HFF-Myc (cell line): ENCODE results near the gene RGS8.

Source experiments
- DNase-seq: peaks from one replicate; pipeline ENCODE4 v3.0.0-alpha.2; 2011; ENCODE audit warnings: low read depth; ENCODE audit errors: extremely low read depth
- H3K4me3 ChIP-seq: replicated peaks from 2 replicates; pipeline ENCODE4 v1.5.1; 2011; ENCODE audit warnings: low read depth, mild to moderate bottlenecking, control low read depth, low read length
- TF ChIP-seq, protein P1 (sequence below): IDR thresholded peaks from 2 replicates; pipeline ENCODE4 v1.5.1; 2012; ENCODE audit warnings: mild to moderate bottlenecking, low read depth, low read length, control low read depth; ENCODE audit errors: missing control alignments

RGS8 gene

DNA sequence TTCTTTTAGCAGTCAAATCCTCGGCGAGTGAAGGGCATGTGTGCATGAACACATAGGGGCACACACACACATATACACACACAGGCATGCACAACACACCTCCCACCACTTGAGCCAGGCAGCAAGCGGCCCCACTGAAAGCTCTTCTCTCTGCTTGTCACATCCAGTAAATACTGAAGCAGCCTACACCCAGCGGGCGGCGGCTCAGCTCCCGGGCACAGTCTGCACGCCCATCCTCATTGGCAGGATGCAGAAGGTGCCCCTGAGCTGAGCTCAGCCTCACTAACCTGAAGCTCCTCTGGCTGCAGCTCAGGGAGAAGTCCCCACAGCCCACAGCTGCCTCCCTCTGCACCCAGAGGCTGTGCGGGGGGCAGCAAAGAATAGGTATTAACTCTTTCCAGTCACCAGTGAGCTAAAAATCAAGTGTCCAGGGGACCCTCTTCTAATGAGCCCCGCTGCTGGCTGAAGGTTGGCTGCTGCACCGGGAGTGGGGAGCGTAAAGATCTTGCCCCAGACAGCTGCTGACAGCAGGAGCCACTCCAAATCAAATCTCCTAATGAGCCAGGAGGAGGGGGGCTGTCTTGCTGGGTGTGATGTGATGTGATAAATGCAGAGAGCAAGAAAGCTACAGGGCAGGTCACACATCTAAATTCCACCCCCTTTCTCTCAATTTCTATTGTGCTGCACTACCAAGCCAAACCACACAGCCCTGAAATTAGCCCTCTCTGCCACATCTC, 12.5 kb downstream of the RGS8 start:
- no peak overlapping the region for H3K4me3 ChIP-seq
- TF ChIP-seq, protein P1, sequence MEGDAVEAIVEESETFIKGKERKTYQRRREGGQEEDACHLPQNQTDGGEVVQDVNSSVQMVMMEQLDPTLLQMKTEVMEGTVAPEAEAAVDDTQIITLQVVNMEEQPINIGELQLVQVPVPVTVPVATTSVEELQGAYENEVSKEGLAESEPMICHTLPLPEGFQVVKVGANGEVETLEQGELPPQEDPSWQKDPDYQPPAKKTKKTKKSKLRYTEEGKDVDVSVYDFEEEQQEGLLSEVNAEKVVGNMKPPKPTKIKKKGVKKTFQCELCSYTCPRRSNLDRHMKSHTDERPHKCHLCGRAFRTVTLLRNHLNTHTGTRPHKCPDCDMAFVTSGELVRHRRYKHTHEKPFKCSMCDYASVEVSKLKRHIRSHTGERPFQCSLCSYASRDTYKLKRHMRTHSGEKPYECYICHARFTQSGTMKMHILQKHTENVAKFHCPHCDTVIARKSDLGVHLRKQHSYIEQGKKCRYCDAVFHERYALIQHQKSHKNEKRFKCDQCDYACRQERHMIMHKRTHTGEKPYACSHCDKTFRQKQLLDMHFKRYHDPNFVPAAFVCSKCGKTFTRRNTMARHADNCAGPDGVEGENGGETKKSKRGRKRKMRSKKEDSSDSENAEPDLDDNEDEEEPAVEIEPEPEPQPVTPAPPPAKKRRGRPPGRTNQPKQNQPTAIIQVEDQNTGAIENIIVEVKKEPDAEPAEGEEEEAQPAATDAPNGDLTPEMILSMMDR: no peak
- DNase-seq: no peak

GRCh38 chr1:182670032-182670749, 14.2 kb downstream of the RGS8 start:
- TF ChIP-seq, protein P1: no peak
- no peak for DNase-seq
- no peak overlapping the region for H3K4me3 ChIP-seq

GRCh38 chr1:182669266-182669665, 15.1 kb downstream of the RGS8 start:
- no peak for DNase-seq
- TF ChIP-seq, protein P1: no peak
- no peak overlapping the region for H3K4me3 ChIP-seq

- DNase-seq: no peak
- TF ChIP-seq, protein P1: no peak
- H3K4me3 ChIP-seq: no peak overlapping the region
Observed at GRCh38 chr1:182668521-182669054, 15.8 kb downstream of the RGS8 start.

GRCh38 chr1:182667848-182668505, 16.4 kb downstream of the RGS8 start:
- no peak for DNase-seq
- no peak overlapping the region for H3K4me3 ChIP-seq
- TF ChIP-seq, protein P1: no peak

DNA sequence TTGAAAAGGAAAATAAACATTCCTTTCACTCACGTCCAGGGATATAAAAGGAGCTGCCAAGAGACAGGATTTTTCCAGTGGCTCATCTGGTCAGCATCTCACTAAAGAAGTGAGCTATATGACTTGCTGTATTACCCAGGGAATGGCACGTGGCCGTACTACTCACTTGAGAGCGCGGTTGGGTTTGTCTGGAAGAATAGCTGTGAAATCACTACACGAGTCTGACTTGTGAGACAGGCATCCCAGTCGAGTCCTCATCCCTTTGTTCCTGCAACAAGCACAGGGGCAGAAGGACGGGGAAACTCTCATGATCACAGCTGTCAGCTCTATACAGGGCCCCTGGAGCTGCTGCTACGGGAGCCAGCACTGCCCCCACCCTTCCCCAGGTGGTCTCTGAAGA, 17.7 kb downstream of the RGS8 start:
- no peak overlapping the region for H3K4me3 ChIP-seq
- no peak for DNase-seq
- TF ChIP-seq, protein P1: no peak
